ENCODE results near the gene MRPL4. TPM values are rescaled to one million over a fixed set of nuclear protein-coding genes. Genes with fewer than 3 reads are reported as not detected.

The MRPL4 gene
- total RNA-seq, 4 donors from 2014 or later, result 39.9 to 78.0 (median 61.7) TPM

GRCh38 chr19:10271543-10272086, 19.6 kb downstream of the MRPL4 start:
- no peak for DNase-seq (ENCODE audit: extremely low spot score)
- TF ChIP-seq EP300 (IDR thresholded peaks at IDR 0.05) (no peak), POLR2A (IDR thresholded peaks at IDR 0.05; ENCODE audit: low read depth) (no peak), CTCF (IDR thresholded peaks at IDR 0.05) (no peak), POLR2AphosphoS5 (IDR thresholded peaks at IDR 0.05) (no peak)
- H3K36me3 ChIP-seq, result peaks cover 0 to 16% (median 6%) of the 10 kb centered on the region in 4 donors
- intact Hi-C loops (cut with DNase I), result no loop called here
- peak overlapping the region; percentile 46 to 59 (median 50) for H3K4me3 ChIP-seq
- H3K9me3 ChIP-seq, result no peaks in the 10 kb centered on the region
- H3K4me1 ChIP-seq, result peaks cover 32 to 56% (median 37%) of the 10 kb centered on the region in 4 donors
- H3K27me3 ChIP-seq, result peaks cover 0 to 39% (median 15%) of the 10 kb centered on the region in 4 donors
- peak overlapping the region; percentile 68 to 88 (median 79) for H3K27ac ChIP-seq (replicated peaks in 1 of 4)
- 35% methylated on average over 5 of the region's 12 CpGs for WGBS

GRCh38 chr19:10274589-10274988, 22.6 kb downstream of the MRPL4 start:
- peaks cover 0 to 31% (median 14%) of the 10 kb centered on the region in 4 donors for H3K27me3 ChIP-seq
- peaks cover 5 to 40% (median 11%) of the 10 kb centered on the region in 4 donors for H3K36me3 ChIP-seq
- H3K4me1 ChIP-seq, result peaks cover 13 to 31% (median 28%) of the 10 kb centered on the region in 4 donors
- 88% methylated on average over 10 of the region's 10 CpGs for WGBS
- intact Hi-C loops (cut with DNase I), result no loop called here
- H3K9me3 ChIP-seq, result no peaks in the 10 kb centered on the region
- H3K4me3 ChIP-seq, result no peak overlapping the region
- TF ChIP-seq EP300 (IDR thresholded peaks at IDR 0.05) (no peak), CTCF (IDR thresholded peaks at IDR 0.05) (no peak), POLR2A (IDR thresholded peaks at IDR 0.05; ENCODE audit: low read depth) (no peak), POLR2AphosphoS5 (IDR thresholded peaks at IDR 0.05) (no peak)
- no peak for DNase-seq (ENCODE audit: extremely low spot score)
- H3K27ac ChIP-seq (replicated peaks in 1 of 4), result no peak overlapping the region

- Histone ChIP-seq H3K4me1 (peaks cover 0 to 4% (median 2%) of the 10 kb centered on the region in 4 donors), H3K9me3 (no peaks in the 10 kb centered on the region), H3K27ac (replicated peaks in 1 of 4) (no peak overlapping the region), H3K36me3 (peaks cover 5 to 47% (median 16%) of the 10 kb centered on the region in 4 donors), H3K4me3 (no peak overlapping the region), H3K27me3 (no peaks in the 10 kb centered on the region)
- DNase-seq (ENCODE audit: extremely low spot score), result no peak
- intact Hi-C loops (cut with DNase I), result no loop called here
- WGBS, result 93% methylated on average over 9 of the region's 9 CpGs
- TF ChIP-seq POLR2A (IDR thresholded peaks at IDR 0.05; ENCODE audit: low read depth) (no peak), EP300 (IDR thresholded peaks at IDR 0.05) (no peak), CTCF (IDR thresholded peaks at IDR 0.05) (no peak), POLR2AphosphoS5 (IDR thresholded peaks at IDR 0.05) (no peak)
Measured at GRCh38 chr19:10277795-10278589, 26.0 kb downstream of the MRPL4 start.

GRCh38 chr19:10278935-10279334, 26.9 kb downstream of the MRPL4 start:
- TF ChIP-seq EP300 (IDR thresholded peaks at IDR 0.05) (no peak), CTCF (IDR thresholded peaks at IDR 0.05) (no peak), POLR2A (IDR thresholded peaks at IDR 0.05; ENCODE audit: low read depth) (no peak), POLR2AphosphoS5 (IDR thresholded peaks at IDR 0.05) (no peak)
- Histone ChIP-seq H3K27ac (replicated peaks in 1 of 4) (no peak overlapping the region), H3K27me3 (peaks cover 0 to 8% (median 0%) of the 10 kb centered on the region in 4 donors), H3K4me1 (peaks cover 0 to 4% (median 0%) of the 10 kb centered on the region in 4 donors), H3K36me3 (peaks cover 6 to 56% (median 24%) of the 10 kb centered on the region in 4 donors), H3K4me3 (no peak overlapping the region), H3K9me3 (no peaks in the 10 kb centered on the region)
- intact Hi-C loops (cut with DNase I), result no loop called here
- no peak for DNase-seq (ENCODE audit: extremely low spot score)
- WGBS, result 100% methylated on average over 1 of the region's 1 CpG
